NCI-H128 (cell line): ENCODE measurements around the gene FUT3.
"Not testable (repeated sequence)": the region's sequence is repeated elsewhere in the genome, so short reads cannot be mapped to it uniquely, and the experiment has no call there.

Experiments
- DNase-seq: peaks from one replicate; lab custom pipeline; 2025; ENCODE audit not compliant: unreplicated experiment; lab: John Stamatoyannopoulos, UW

The FUT3 gene

GRCh38 chr19:5851302-5851701 is at the start of gene FUT3:
Gene FUT3, minus strand, starts transcription at chr19:5851449.
- DNase-seq: no peak

- no peak for DNase-seq
Observed at GRCh38 chr19:5900976-5901375, 49.7 kb upstream of the FUT3 start.

- no peak for DNase-seq
Observed at GRCh38 chr19:5899728-5900526, 48.7 kb upstream of the FUT3 start.

- DNase-seq: no peak
Observed at GRCh38 chr19:5897189-5897969, 46.1 kb upstream of the FUT3 start.

GRCh38 chr19:5896365-5897076 is 45.3 kb upstream of the FUT3 start:
- no peak for DNase-seq

- DNase-seq: no peak
Observed at GRCh38 chr19:5895890-5896289, 44.6 kb upstream of the FUT3 start.

GRCh38 chr19:5895409-5895808 is 44.2 kb upstream of the FUT3 start:
- DNase-seq: no peak

- DNase-seq: no peak
Observed at GRCh38 chr19:5894704-5895349, 43.6 kb upstream of the FUT3 start.

- no peak for DNase-seq
Observed at GRCh38 chr19:5893907-5894703, 42.9 kb upstream of the FUT3 start.

- no peak for DNase-seq
Observed at GRCh38 chr19:5893296-5893903, 42.2 kb upstream of the FUT3 start.

- no peak for DNase-seq
Observed at GRCh38 chr19:5892772-5893275, 41.6 kb upstream of the FUT3 start.

GRCh38 chr19:5891938-5892771 is 40.9 kb upstream of the FUT3 start:
- DNase-seq: no peak

- DNase-seq: no peak
Observed at GRCh38 chr19:5891572-5891937, 40.3 kb upstream of the FUT3 start.

GRCh38 chr19:5890099-5890498 is 38.9 kb upstream of the FUT3 start:
- DNase-seq: no peak

GRCh38 chr19:5889288-5889971 is 38.2 kb upstream of the FUT3 start:
- no peak for DNase-seq

GRCh38 chr19:5884065-5884811 is 33.0 kb upstream of the FUT3 start:
- DNase-seq: not testable (repeated sequence)

- not testable (repeated sequence) for DNase-seq
Observed at GRCh38 chr19:5883157-5883873, 32.1 kb upstream of the FUT3 start.
